Measurements from ENCODE around the gene IRF2BP2. TPM values are rescaled to one million over a fixed set of nuclear protein-coding genes. Genes with fewer than 3 reads are reported as not detected.
A peak's percentile ranks its signal among the peaks of the same experiment; 100 is the strongest.

IRF2BP2 gene
- polyA plus RNA-seq (2011; rRNA removed) (12.5 and 20.7 TPM in 2 replicates), polyA minus RNA-seq (2011; rRNA and poly(A)+ RNA removed) (21.2 and 34.0 TPM in 2 replicates)

GRCh38 chr1:234610061-234610665 lies at the start of gene IRF2BP2:
Gene IRF2BP2 (minus strand): TSS chr1:234610178. CDS start chr1:234609494, 684 bp downstream.
- CTCF ChIA-PET, result interaction anchor here (0.7 to 5.1 kb wide), 3 partner anchors 112 to 474 kb away, joined by 3 to 27 read pairs (median 4); no protein-coding TSS in a partner anchor
- POLR2A ChIA-PET, result interaction anchor here (0.6 to 1.1 kb wide), 3 partner anchors 111 to 353 kb away, joined by 3 to 6 read pairs (median 4); no protein-coding TSS in a partner anchor
- TF ChIP-seq CTCF (IDR thresholded peaks at IDR 0.05; ENCODE audit: insufficient read depth, low read depth, low read length), result no peak
- H3K36me3 ChIP-seq (ENCODE audit: control insufficient read depth, insufficient read depth, low read length), result peaks cover 8% of the 10 kb centered on the region
- peak within 1 kb of the TSS; percentile 77 for H3K4me3 ChIP-seq (ENCODE audit: low read depth, low read length)
- DNase-seq (ENCODE audit: low read depth), result no peak
- H3K27me3 ChIP-seq (ENCODE audit: control insufficient read depth, insufficient read depth, low read length), result no peaks in the 10 kb centered on the region

- ChIA-PET CTCF (no interaction called here), POLR2A (no interaction called here)
- Histone ChIP-seq H3K4me3 (ENCODE audit: low read depth, low read length) (no peak overlapping the region), H3K36me3 (ENCODE audit: control insufficient read depth, insufficient read depth, low read length) (no peaks in the 10 kb centered on the region), H3K27me3 (ENCODE audit: control insufficient read depth, insufficient read depth, low read length) (no peaks in the 10 kb centered on the region)
- no peak for TF ChIP-seq CTCF (IDR thresholded peaks at IDR 0.05; ENCODE audit: insufficient read depth, low read depth, low read length)
- peak; percentile 32 for DNase-seq (ENCODE audit: low read depth)
Observed at GRCh38 chr1:234659538-234659937, 49.6 kb upstream of the IRF2BP2 start.

DNA sequence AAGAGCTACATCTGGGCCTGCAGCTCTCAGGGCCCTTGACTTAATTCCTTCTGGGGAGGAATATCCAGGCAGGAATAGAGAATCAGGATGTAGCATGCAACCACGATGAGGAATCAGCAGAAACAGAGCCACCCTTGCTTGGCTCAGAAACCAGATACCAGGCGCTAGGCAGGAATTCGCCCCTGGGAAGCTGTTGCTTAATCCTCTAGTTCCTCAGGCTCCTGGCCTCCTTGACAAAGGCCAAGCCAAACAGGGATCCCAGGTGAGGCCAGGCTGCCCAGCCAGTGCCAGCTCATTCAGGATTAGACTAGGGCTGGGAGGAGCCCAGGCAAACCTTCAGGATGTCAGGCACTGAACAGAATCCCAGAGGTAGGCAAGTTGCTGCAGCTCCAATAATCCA lies 48.2 kb upstream of the IRF2BP2 start:
- no peaks in the 10 kb centered on the region for H3K36me3 ChIP-seq (ENCODE audit: control insufficient read depth, insufficient read depth, low read length)
- POLR2A ChIA-PET, result no interaction called here

GRCh38 chr1:234656944-234657654 lies 47.1 kb upstream of the IRF2BP2 start:
- TF ChIP-seq CTCF (IDR thresholded peaks at IDR 0.05; ENCODE audit: insufficient read depth, low read depth, low read length), result no peak
- POLR2A ChIA-PET, result interaction anchor here (0.6 kb wide), 1 partner anchor 74 kb away, joined by 5 read pairs; no protein-coding TSS in a partner anchor

More for the DNA sequence above, 48.2 kb upstream of the IRF2BP2 start:
- H3K4me3 ChIP-seq (ENCODE audit: low read depth, low read length), result no peak overlapping the region
- CTCF ChIA-PET, result no interaction called here
- H3K27me3 ChIP-seq (ENCODE audit: control insufficient read depth, insufficient read depth, low read length), result no peaks in the 10 kb centered on the region
- DNase-seq (ENCODE audit: low read depth), result no peak
- TF ChIP-seq CTCF (IDR thresholded peaks at IDR 0.05; ENCODE audit: insufficient read depth, low read depth, low read length), result no peak

More at GRCh38 chr1:234656944-234657654, 47.1 kb upstream of the IRF2BP2 start:
- DNase-seq (ENCODE audit: low read depth), result peak; percentile 82
- CTCF ChIA-PET, result no interaction called here
- Histone ChIP-seq H3K4me3 (ENCODE audit: low read depth, low read length) (no peak overlapping the region), H3K36me3 (ENCODE audit: control insufficient read depth, insufficient read depth, low read length) (no peaks in the 10 kb centered on the region), H3K27me3 (ENCODE audit: control insufficient read depth, insufficient read depth, low read length) (no peaks in the 10 kb centered on the region)

All from BJ (cell line).